Activated CD8-positive, alpha-beta memory T cell treated with anti-CD3 and anti-CD28 coated beads, Interleukin-2, amount 50 U/mL, for 48 hours (primary cell): ENCODE data around the gene ARHGEF1.
"Not testable (repeated sequence)": the region's sequence is repeated elsewhere in the genome, so short reads cannot be mapped to it uniquely, and the experiment has no call there.

ENCODE experiments used
- DNase-seq: peaks from one replicate; pipeline ENCODE4 v3.0.0-alpha.2; 2020

The ARHGEF1 gene

GRCh38 chr19:41906271-41906670 lies 23.3 kb downstream of the ARHGEF1 start:
- no peak for DNase-seq

- no peak for DNase-seq
Measured at GRCh38 chr19:41906916-41907680, 24.1 kb downstream of the ARHGEF1 start.

GRCh38 chr19:41907994-41908615 lies 25.1 kb downstream of the ARHGEF1 start:
- DNase-seq, result no peak

GRCh38 chr19:41908724-41909464 lies 25.9 kb downstream of the ARHGEF1 start:
- DNase-seq, result no peak

- DNase-seq, result no peak
Measured at GRCh38 chr19:41909706-41910105, 26.7 kb downstream of the ARHGEF1 start.

GRCh38 chr19:41910240-41910991 lies 27.4 kb downstream of the ARHGEF1 start:
- DNase-seq, result no peak

- DNase-seq, result no peak
Measured at GRCh38 chr19:41910992-41911888, 28.3 kb downstream of the ARHGEF1 start.

GRCh38 chr19:41911889-41912731 lies 29.1 kb downstream of the ARHGEF1 start:
- DNase-seq, result no peak

GRCh38 chr19:41912899-41913537 lies 30.0 kb downstream of the ARHGEF1 start:
- no peak for DNase-seq

GRCh38 chr19:41913538-41914423 lies 30.8 kb downstream of the ARHGEF1 start:
- DNase-seq, result no peak

GRCh38 chr19:41914424-41914834 lies 31.4 kb downstream of the ARHGEF1 start:
- DNase-seq, result not testable (repeated sequence)

GRCh38 chr19:41915021-41915775 lies 32.2 kb downstream of the ARHGEF1 start:
- DNase-seq, result no peak

- DNase-seq, result no peak
Measured at GRCh38 chr19:41915776-41916414, 32.9 kb downstream of the ARHGEF1 start.

- DNase-seq, result no peak
Measured at GRCh38 chr19:41917676-41918075, 34.7 kb downstream of the ARHGEF1 start.

- no peak for DNase-seq
Measured at GRCh38 chr19:41918095-41918494, 35.1 kb downstream of the ARHGEF1 start.

GRCh38 chr19:41918653-41919244 lies 35.8 kb downstream of the ARHGEF1 start:
- DNase-seq, result no peak

- DNase-seq, result no peak
Measured at GRCh38 chr19:41919948-41920712, 37.1 kb downstream of the ARHGEF1 start.
